WTC11 (cell line): Measurements from ENCODE around the gene PRDM2.

Experiments
- CBFB ChIP-seq: sonication (generic); formaldehyde crosslinking; IDR thresholded peaks from 2 replicates; pipeline ENCODE4 v1.8.1; 2022; ENCODE audit warnings: mild to moderate bottlenecking, low read depth, missing genetic modification reagents
- CREB1 ChIP-seq: sonication (generic); formaldehyde crosslinking; IDR thresholded peaks from 2 replicates; pipeline ENCODE4 v1.8.0; 2023; ENCODE audit warnings: mild to moderate bottlenecking, missing genetic modification reagents
- JUN ChIP-seq: sonication (generic); formaldehyde crosslinking; IDR thresholded peaks from 2 replicates; pipeline ENCODE4 v1.8.0; 2023; ENCODE audit warnings: mild to moderate bottlenecking, missing genetic modification reagents
- SP1 ChIP-seq: sonication (generic); formaldehyde crosslinking; conservative IDR thresholded peaks from 2 replicates; pipeline ENCODE4 v1.8.1; 2022; ENCODE audit warnings: missing genetic modification reagents
- TF ChIP-seq, protein P1 (sequence below): fragments of 200-600 bp; IDR thresholded peaks from 2 replicates; pipeline ENCODE4 v1.8.0; 2022; ENCODE audit warnings: antibody characterized with exemption
- TF ChIP-seq, protein P2 (sequence below): sonication (generic); formaldehyde crosslinking; conservative IDR thresholded peaks from 2 replicates; pipeline ENCODE4 v1.8.1; 2022; ENCODE audit warnings: mild to moderate bottlenecking, missing genetic modification reagents
- TF ChIP-seq, protein P3 (sequence below): fragments of 250-450 bp; sonication (Bioruptor Pico); IDR thresholded peaks from 2 replicates; pipeline ENCODE4 v1.9.0; 2021; ENCODE audit warnings: moderate library complexity, mild to moderate bottlenecking, inconsistent platforms, borderline replicate concordance
- TF ChIP-seq, protein P4 (sequence below): sonication (generic); formaldehyde crosslinking; IDR thresholded peaks from 2 replicates; pipeline ENCODE4 v1.8.0; 2023; ENCODE audit warnings: missing genetic modification reagents

DNA sequence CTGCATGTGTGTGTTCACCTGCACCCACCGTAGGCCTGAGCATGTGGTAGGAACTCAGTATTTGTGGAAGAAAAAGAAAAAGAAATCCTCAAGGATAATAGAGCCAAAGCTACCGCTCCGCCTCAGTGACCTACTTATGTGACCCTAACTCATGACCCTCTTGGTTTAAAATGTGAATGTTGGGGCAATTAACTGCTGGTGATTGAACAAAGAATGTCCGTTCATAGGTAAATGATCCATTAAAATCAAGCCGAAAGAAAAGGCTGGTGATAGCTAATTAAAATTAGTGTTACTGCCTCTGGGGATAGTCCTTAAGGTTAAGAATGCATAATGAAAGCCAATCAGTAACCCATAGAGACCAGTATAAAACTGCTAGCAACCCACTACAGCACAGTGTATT is 98.1 kb downstream of the PRDM2 start:
- TF ChIP-seq, protein P1, sequence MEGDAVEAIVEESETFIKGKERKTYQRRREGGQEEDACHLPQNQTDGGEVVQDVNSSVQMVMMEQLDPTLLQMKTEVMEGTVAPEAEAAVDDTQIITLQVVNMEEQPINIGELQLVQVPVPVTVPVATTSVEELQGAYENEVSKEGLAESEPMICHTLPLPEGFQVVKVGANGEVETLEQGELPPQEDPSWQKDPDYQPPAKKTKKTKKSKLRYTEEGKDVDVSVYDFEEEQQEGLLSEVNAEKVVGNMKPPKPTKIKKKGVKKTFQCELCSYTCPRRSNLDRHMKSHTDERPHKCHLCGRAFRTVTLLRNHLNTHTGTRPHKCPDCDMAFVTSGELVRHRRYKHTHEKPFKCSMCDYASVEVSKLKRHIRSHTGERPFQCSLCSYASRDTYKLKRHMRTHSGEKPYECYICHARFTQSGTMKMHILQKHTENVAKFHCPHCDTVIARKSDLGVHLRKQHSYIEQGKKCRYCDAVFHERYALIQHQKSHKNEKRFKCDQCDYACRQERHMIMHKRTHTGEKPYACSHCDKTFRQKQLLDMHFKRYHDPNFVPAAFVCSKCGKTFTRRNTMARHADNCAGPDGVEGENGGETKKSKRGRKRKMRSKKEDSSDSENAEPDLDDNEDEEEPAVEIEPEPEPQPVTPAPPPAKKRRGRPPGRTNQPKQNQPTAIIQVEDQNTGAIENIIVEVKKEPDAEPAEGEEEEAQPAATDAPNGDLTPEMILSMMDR = no peak
- TF ChIP-seq SP1 (CRISPR knock-in tag) = no peak
- TF ChIP-seq, protein P2, sequence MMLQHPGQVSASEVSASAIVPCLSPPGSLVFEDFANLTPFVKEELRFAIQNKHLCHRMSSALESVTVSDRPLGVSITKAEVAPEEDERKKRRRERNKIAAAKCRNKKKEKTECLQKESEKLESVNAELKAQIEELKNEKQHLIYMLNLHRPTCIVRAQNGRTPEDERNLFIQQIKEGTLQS (CRISPR knock-in tag) = no peak
- TF ChIP-seq, protein P3, sequence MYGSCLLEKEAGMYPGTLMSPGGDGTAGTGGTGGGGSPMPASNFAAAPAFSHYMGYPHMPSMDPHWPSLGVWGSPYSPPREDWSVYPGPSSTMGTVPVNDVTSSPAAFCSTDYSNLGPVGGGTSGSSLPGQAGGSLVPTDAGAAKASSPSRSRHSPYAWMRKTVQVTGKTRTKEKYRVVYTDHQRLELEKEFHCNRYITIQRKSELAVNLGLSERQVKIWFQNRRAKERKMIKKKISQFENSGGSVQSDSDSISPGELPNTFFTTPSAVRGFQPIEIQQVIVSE (CRISPR knock-in tag) = no peak
- no peak for TF ChIP-seq CBFB (CRISPR knock-in tag)
- TF ChIP-seq JUN (CRISPR knock-in tag) = no peak
- TF ChIP-seq CREB1 = no peak
- TF ChIP-seq, protein P4, sequence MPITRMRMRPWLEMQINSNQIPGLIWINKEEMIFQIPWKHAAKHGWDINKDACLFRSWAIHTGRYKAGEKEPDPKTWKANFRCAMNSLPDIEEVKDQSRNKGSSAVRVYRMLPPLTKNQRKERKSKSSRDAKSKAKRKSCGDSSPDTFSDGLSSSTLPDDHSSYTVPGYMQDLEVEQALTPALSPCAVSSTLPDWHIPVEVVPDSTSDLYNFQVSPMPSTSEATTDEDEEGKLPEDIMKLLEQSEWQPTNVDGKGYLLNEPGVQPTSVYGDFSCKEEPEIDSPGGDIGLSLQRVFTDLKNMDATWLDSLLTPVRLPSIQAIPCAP = no peak
